Naive thymus-derived CD8-positive, alpha-beta T cell (primary cell): Measurements from ENCODE around the gene NET1. TPM values are rescaled to one million over a fixed set of nuclear protein-coding genes. Genes with fewer than 3 reads are reported as not detected.
"Not testable (repeated sequence)": the region's sequence is repeated elsewhere in the genome, so short reads cannot be mapped to it uniquely, and the experiment has no call there.

Experiments used
- ATAC-seq, 2 donors: fragments of 150-1000 bp; cut with Tn5 transposase in 1 of 2; sonication (Bioruptor Pico), chemical (Tn5 transposase) in 1 of 2; 1 replicate in 1 of 2; 2 replicates in 1 of 2; pipeline ENCODE4 v1.10.0; 2021; ENCODE audit warnings: mild to moderate bottlenecking in 2 of 2, moderate library complexity in 2 of 2
- POLR2A ChIA-PET: fragments of 350-600 bp; sonication (Branson Sonifier 250); formaldehyde crosslinking; loops from one replicate; lab custom pipeline; 2021; ENCODE audit warnings: antibody characterized with exemption; lab: Charles Lee
- DNase-seq, 10 donors: peaks; one replicate each; pipeline versions ENCODE4 v3.0.0 to v3.0.0-alpha.2; 2020 to 2022
- H3K27ac Mint-ChIP-seq, 10 donors: one replicate each; pipeline ENCODE4 v1.8.0; 2020 to 2022; ENCODE audit warnings: mild to moderate bottlenecking in 10 of 10, mixed read lengths in 10 of 10, moderate library complexity in 4 of 10, inconsistent platforms in 1 of 10
- H3K27me3 Mint-ChIP-seq, 5 donors: one replicate each; pipeline ENCODE4 v1.8.0; 2021 to 2022; ENCODE audit warnings: mixed read lengths in 5 of 5
- H3K36me3 Mint-ChIP-seq, 3 donors: one replicate each; pipeline ENCODE4 v1.8.0; 2020 to 2022; ENCODE audit warnings: mixed read lengths in 3 of 3, mild to moderate bottlenecking in 2 of 3, inconsistent platforms in 1 of 3
- H3K4me1 Mint-ChIP-seq, 4 donors: one replicate each; pipeline ENCODE4 v1.8.0; 2021 to 2022; ENCODE audit warnings: mixed read lengths in 4 of 4
- H3K4me3 Mint-ChIP-seq, 10 donors: one replicate each; pipeline ENCODE4 v1.8.0; 2020 to 2022; ENCODE audit warnings: mild to moderate bottlenecking in 10 of 10, mixed read lengths in 10 of 10, moderate library complexity in 6 of 10, inconsistent platforms in 1 of 10
- H3K9me3 Mint-ChIP-seq, 9 donors: one replicate each; pipeline ENCODE4 v1.8.0; 2020 to 2022; ENCODE audit warnings: mixed read lengths in 9 of 9, mild to moderate bottlenecking in 3 of 9, inconsistent platforms in 1 of 9, moderate library complexity in 1 of 9
- polyA plus RNA-seq, 3 donors: library from polyadenylated mRNA; unstranded; fragments of 300-500 nt; fragmentation: Illumina TruSeq; gene quantifications; one replicate each; pipeline ENCODE4 v1.2.3, GENCODE V29; 2021
- total RNA-seq, 8 experiments: library from RNA in 2 of 8; stranded (reverse) in 2 of 8; gene quantifications; one replicate each; pipeline ENCODE4 v1.2.3 and lab custom pipeline; 2021 to 2026

Gene NET1
- total and polyA plus RNA-seq, 5 experiments from 2014 or later: 12.6 to 30.4 (median 19.4) TPM

DNA sequence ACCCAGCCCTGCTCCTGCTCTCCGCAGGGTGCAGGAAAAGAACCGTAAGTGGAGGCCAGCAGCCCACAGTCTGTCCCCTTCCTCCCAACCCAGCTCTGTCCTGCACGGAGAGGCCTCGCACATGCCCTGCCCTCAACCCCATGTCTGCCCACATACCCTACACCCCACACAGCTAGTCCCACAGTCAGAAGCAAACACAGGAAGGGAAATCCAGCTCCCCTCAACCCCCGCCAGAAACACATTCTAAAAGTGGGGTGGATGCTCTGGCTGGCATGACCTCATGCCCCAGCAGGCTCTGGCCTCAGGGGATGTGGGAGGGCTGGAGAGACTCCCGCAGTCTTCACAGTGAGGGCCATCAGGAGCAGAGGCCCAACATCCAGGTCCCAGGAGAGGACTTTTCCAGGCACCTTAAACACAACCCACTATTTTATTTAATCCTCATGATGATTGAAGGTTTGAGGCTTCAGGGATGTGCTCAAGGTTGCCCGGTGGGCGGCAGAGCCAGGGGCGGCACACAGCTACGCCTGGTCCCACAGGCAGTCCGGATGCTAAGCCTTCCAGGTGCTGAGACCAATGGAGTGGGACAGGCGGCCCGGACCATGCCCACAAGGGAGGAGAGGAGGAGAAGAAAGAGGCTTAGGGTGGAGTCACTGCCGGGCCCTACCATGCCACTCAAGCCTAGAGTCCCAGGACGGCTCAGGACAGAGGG, 57.1 kb downstream of the NET1 start:
- Mint-ChIP-seq H3K27ac (peak overlapping the region in 2 of 10 donors; percentile 14 to 22), H3K4me3 (no peak overlapping the region), H3K9me3 (peaks cover 0 to 3% (median 0%) of the 10 kb centered on the region in 9 donors), H3K4me1 (peaks cover 0 to 8% (median 6%) of the 10 kb centered on the region in 4 donors), H3K27me3 (peaks cover 0 to 4% (median 0%) of the 10 kb centered on the region in 5 donors), H3K36me3 (no peaks in the 10 kb centered on the region)
- POLR2A ChIA-PET: no interaction called here
- ATAC-seq (no peak), DNase-seq (no peak)

GRCh38 chr10:5470062-5470751, 57.9 kb downstream of the NET1 start:
- Mint-ChIP-seq H3K4me3 (no peak overlapping the region), H3K27ac (no peak overlapping the region)
- ATAC-seq: no peak

GRCh38 chr10:5474642-5475041, 62.3 kb downstream of the NET1 start:
- H3K27me3 Mint-ChIP-seq, H3K27ac Mint-ChIP-seq, DNase-seq, ATAC-seq, H3K4me1 Mint-ChIP-seq, H3K4me3 Mint-ChIP-seq, H3K9me3 Mint-ChIP-seq, H3K36me3 Mint-ChIP-seq: not testable (repeated sequence)
- POLR2A ChIA-PET: interaction anchor here (0.9 kb wide), 1 partner anchor 90 kb away, joined by 3 read pairs; no protein-coding TSS in a partner anchor

More at GRCh38 chr10:5470062-5470751, 57.9 kb downstream of the NET1 start:
- Mint-ChIP-seq H3K4me1 (peaks cover 0 to 8% (median 6%) of the 10 kb centered on the region in 4 donors), H3K27me3 (peaks cover 0 to 4% (median 0%) of the 10 kb centered on the region in 5 donors), H3K36me3 (no peaks in the 10 kb centered on the region), H3K9me3 (peaks cover 0 to 3% (median 0%) of the 10 kb centered on the region in 9 donors)
- POLR2A ChIA-PET: no interaction called here
- DNase-seq: no peak

GRCh38 chr10:5475088-5475487, 62.7 kb downstream of the NET1 start:
- H3K36me3 Mint-ChIP-seq, H3K4me1 Mint-ChIP-seq, H3K27me3 Mint-ChIP-seq, H3K9me3 Mint-ChIP-seq, DNase-seq, H3K4me3 Mint-ChIP-seq, ATAC-seq, H3K27ac Mint-ChIP-seq: not testable (repeated sequence)
- POLR2A ChIA-PET: interaction anchor here (0.9 kb wide), 1 partner anchor 89 kb away, joined by 3 read pairs; no protein-coding TSS in a partner anchor

GRCh38 chr10:5475974-5476807, 63.8 kb downstream of the NET1 start:
- DNase-seq, H3K9me3 Mint-ChIP-seq, H3K4me1 Mint-ChIP-seq, H3K4me3 Mint-ChIP-seq, H3K27me3 Mint-ChIP-seq, POLR2A ChIA-PET, H3K27ac Mint-ChIP-seq, ATAC-seq, H3K36me3 Mint-ChIP-seq: not testable (repeated sequence)

DNA sequence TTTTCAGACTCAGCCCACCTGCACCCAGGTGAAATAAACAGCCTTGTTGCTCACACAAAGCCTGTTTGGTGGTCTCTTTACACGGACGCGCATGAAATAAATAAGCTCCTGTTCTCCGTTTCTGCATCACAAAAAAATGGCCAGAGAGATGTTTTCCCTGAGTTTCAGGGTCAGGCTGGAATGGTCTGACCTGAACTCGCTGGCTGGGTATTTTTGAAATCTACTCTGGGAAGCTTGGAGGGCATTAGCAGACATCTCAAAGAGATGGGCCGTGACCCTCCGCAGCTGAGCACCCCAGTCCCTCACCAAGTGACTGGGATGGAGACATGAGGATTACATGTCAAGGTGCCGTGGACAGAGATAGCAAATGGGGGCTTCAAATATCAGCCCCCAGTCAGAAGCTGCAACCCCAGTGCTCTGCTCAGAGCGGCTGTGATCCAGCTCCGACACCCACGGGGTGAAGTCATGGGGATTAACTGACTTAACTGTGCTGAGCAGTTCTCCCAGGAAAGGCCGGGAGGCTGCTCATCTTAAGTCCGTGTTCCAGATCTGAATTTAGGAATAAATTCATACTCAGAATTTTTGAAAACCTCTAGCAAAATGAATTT, 64.7 kb downstream of the NET1 start:
- H3K4me1 Mint-ChIP-seq: peaks cover 0 to 4% (median 0%) of the 10 kb centered on the region in 4 donors
- H3K27me3 Mint-ChIP-seq: peaks cover 0 to 4% (median 0%) of the 10 kb centered on the region in 5 donors
- ATAC-seq (no peak), DNase-seq (no peak)
- POLR2A ChIA-PET: no interaction called here
- no peaks in the 10 kb centered on the region for H3K36me3 Mint-ChIP-seq
- no peaks in the 10 kb centered on the region for H3K9me3 Mint-ChIP-seq
- no peak overlapping the region for H3K4me3 Mint-ChIP-seq
- H3K27ac Mint-ChIP-seq: no peak overlapping the region

- H3K36me3 Mint-ChIP-seq: no peaks in the 10 kb centered on the region
- peaks cover 0 to 2% (median 0%) of the 10 kb centered on the region in 5 donors for H3K27me3 Mint-ChIP-seq
- H3K9me3 Mint-ChIP-seq: no peaks in the 10 kb centered on the region
- H3K4me1 Mint-ChIP-seq: peaks cover 0 to 4% (median 0%) of the 10 kb centered on the region in 4 donors
- DNase-seq (no peak), ATAC-seq (no peak)
- H3K4me3 Mint-ChIP-seq: no peak overlapping the region
- no peak overlapping the region for H3K27ac Mint-ChIP-seq
- POLR2A ChIA-PET: no interaction called here
Observed at GRCh38 chr10:5477948-5478693, 65.8 kb downstream of the NET1 start.

DNA sequence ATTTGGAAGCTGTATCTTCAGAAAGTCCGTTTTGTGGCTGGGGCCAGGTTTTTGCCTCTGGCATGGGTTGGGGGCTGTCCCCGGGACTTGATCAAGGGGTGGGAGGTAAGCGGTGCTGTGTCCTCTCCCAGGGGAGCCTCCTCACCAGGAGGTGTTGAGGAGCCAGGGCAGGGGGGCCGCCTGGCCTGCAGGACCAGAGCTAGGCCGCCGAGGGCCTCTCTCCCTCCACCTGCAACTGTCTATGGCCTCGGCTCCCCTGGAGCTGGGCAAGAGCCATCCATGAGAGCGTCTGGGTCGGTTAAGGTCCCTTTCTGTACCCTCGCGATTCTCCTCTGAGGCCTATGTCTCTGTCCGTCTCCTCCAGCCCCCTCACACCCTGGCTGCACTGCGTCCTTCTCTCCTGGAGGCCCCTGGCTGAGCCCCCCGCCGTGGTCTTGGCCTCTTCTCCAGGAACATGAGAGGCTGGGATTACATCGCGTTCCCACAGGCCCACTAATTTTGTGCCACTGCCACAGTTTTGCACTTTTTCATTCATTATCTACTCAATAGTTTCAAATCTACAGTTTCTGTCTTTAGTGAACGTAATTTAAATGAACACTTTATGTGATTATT, 66.4 kb downstream of the NET1 start:
- Mint-ChIP-seq H3K27me3 (peaks cover 0 to 2% (median 0%) of the 10 kb centered on the region in 5 donors), H3K4me3 (no peak overlapping the region), H3K4me1 (peaks cover 0 to 4% (median 0%) of the 10 kb centered on the region in 4 donors), H3K36me3 (no peaks in the 10 kb centered on the region), H3K27ac (peak overlapping the region in 2 of 10 donors; percentile 22 to 48), H3K9me3 (no peaks in the 10 kb centered on the region)
- ATAC-seq (no peak), DNase-seq (no peak)
- POLR2A ChIA-PET: no interaction called here

- H3K36me3 Mint-ChIP-seq: no peaks in the 10 kb centered on the region
- peaks cover 0 to 4% (median 0%) of the 10 kb centered on the region in 4 donors for H3K4me1 Mint-ChIP-seq
- peaks cover 0 to 2% (median 0%) of the 10 kb centered on the region in 5 donors for H3K27me3 Mint-ChIP-seq
- POLR2A ChIA-PET: no interaction called here
- no peak for ATAC-seq
- no peak overlapping the region for H3K4me3 Mint-ChIP-seq
- H3K27ac Mint-ChIP-seq: peak overlapping the region in 1 of 10 donors; percentile 22
- no peaks in the 10 kb centered on the region for H3K9me3 Mint-ChIP-seq
- DNase-seq: peak in 1 of 10 donors; percentile 35
Observed at GRCh38 chr10:5479481-5480161, 67.3 kb downstream of the NET1 start.

DNA sequence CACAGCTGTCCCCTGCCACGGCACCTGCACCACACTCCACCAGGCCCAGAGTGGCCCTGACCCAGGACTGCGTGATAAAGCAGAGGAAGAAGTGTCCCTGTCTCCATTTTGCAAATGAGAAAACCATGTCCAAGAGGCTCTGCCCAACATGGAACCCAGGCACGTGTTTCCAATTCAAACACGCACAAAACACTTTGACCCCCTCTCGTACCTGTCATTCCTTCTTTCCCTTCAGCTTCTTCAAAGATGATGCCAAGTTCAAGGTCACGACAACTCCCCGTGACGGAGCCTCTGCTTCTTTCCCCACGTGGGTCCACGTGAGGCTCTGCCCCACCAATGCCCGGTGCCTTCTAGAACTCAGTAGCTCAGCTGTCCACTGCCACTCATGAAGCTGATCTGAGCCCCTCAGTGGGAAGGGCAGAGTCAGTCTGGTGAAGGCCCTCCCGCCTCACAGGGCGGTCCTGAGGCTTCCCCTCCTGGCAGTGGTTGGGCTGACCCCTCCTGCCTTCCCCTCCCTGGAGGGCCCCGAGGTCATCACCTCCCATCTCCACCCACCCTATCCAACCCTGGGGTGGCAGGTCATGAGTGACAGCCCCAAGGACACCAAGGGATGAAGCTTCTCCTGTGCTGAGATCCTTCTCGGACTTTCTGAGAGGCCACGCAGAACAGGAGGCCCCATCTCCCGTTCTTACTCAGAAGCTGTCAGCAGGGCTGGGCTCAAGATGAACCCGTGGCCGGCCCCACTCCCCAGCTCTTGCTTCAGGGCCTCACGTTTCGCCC, 68.0 kb downstream of the NET1 start:
- H3K36me3 Mint-ChIP-seq: no peaks in the 10 kb centered on the region
- H3K4me1 Mint-ChIP-seq: peaks cover 0 to 4% (median 0%) of the 10 kb centered on the region in 4 donors
- H3K27ac Mint-ChIP-seq: no peak overlapping the region
- H3K27me3 Mint-ChIP-seq: peaks cover 0 to 2% (median 0%) of the 10 kb centered on the region in 5 donors
- DNase-seq (no peak), ATAC-seq (no peak)
- H3K4me3 Mint-ChIP-seq: no peak overlapping the region
- no peaks in the 10 kb centered on the region for H3K9me3 Mint-ChIP-seq
- POLR2A ChIA-PET: no interaction called here
